HepG2 (cell line): Measurements from ENCODE around the gene NUB1.

Source experiments
- HBP1 ChIP-seq: IDR thresholded peaks from 2 replicates; pipeline ENCODE4 v1.6.1; 2016; ENCODE audit warnings: low read depth, control low read depth
- MIXL1 ChIP-seq: IDR thresholded peaks from 2 replicates; pipeline ENCODE4 v1.6.1; 2016
- NFIC ChIP-seq: IDR thresholded peaks from 2 replicates; pipeline ENCODE4 v1.6.1; 2012; ENCODE audit warnings: mild to moderate bottlenecking, low read length, inconsistent platforms
- NR2C2 ChIP-seq: sonication (generic); formaldehyde crosslinking; IDR thresholded peaks from 2 replicates; pipeline ENCODE4 v1.4.0; 2020; ENCODE audit warnings: missing genetic modification reagents, mild to moderate bottlenecking, moderate library complexity, borderline replicate concordance
- POLR2AphosphoS5 ChIP-seq: IDR thresholded peaks from 2 replicates; pipeline ENCODE4 v1.6.1; 2012; ENCODE audit warnings: low read depth, low read length
- SYNCRIP ChIP-seq: fragments of 200-400 bp; formaldehyde crosslinking; IDR thresholded peaks from 2 replicates; pipeline ENCODE4 v1.6.1; 2018; ENCODE audit warnings: mild to moderate bottlenecking, low read depth, low read length; ENCODE audit not compliant: insufficient read depth
- ZBTB1 ChIP-seq: sonication (generic); formaldehyde crosslinking; IDR thresholded peaks from 2 replicates; pipeline ENCODE4 v1.4.0; 2020; ENCODE audit warnings: missing genetic modification reagents, borderline replicate concordance
- ZNF3 ChIP-seq: IDR thresholded peaks from 2 replicates; pipeline ENCODE4 v1.7.0; 2017; ENCODE audit warnings: inconsistent platforms

- TF ChIP-seq ZNF3 = no peak
- no peak for TF ChIP-seq POLR2AphosphoS5
- TF ChIP-seq NR2C2 (CRISPR knock-in tag) = no peak
- no peak for TF ChIP-seq HBP1
- TF ChIP-seq MIXL1 (CRISPR knock-in tag) = no peak
- no peak for TF ChIP-seq ZBTB1 (CRISPR knock-in tag)
- TF ChIP-seq SYNCRIP = no peak
- no peak for TF ChIP-seq NFIC
These were observed 40.7 kb downstream of the NUB1 start for GRCh38 chr7:151382079-151382885.
